GM20431 (cell line): ENCODE results near the gene TPX2.

ENCODE experiments used
- in situ Hi-C: fragments of 300-500 bp; cut with MseI, MboI; formaldehyde crosslinking; loops from one replicate; pipeline ENCODE4 v1.15.0; 2020; ENCODE audit warnings: low sequenced_read_pairs; ENCODE audit not compliant: unreplicated experiment

TPX2 gene

GRCh38 chr20:31757254-31757653, 18.2 kb downstream of the TPX2 start:
- in situ Hi-C loops = no loop called here

- in situ Hi-C loops = no loop called here
Observed at GRCh38 chr20:31758521-31758920, 19.4 kb downstream of the TPX2 start.

- in situ Hi-C loops = no loop called here
Observed at GRCh38 chr20:31758991-31759390, 19.9 kb downstream of the TPX2 start.

- in situ Hi-C loops = no loop called here
Observed at GRCh38 chr20:31759836-31760518, 20.9 kb downstream of the TPX2 start.

GRCh38 chr20:31760519-31761240, 21.6 kb downstream of the TPX2 start:
- in situ Hi-C loops = no loop called here

- in situ Hi-C loops = no loop called here
Observed at GRCh38 chr20:31764641-31765305, 25.7 kb downstream of the TPX2 start.

- in situ Hi-C loops = no loop called here
Observed at GRCh38 chr20:31767805-31768204, 28.7 kb downstream of the TPX2 start.

- in situ Hi-C loops = no loop called here
Observed at GRCh38 chr20:31769681-31770080, 30.6 kb downstream of the TPX2 start.

GRCh38 chr20:31770243-31770642, 31.2 kb downstream of the TPX2 start:
- in situ Hi-C loops = no loop called here

- in situ Hi-C loops = no loop called here
Observed at GRCh38 chr20:31774408-31774807, 35.3 kb downstream of the TPX2 start.

GRCh38 chr20:31780839-31781238, 41.7 kb downstream of the TPX2 start:
- in situ Hi-C loops = no loop called here

GRCh38 chr20:31781945-31782344, 42.9 kb downstream of the TPX2 start:
- in situ Hi-C loops = no loop called here

GRCh38 chr20:31784354-31785044, 45.4 kb downstream of the TPX2 start:
- in situ Hi-C loops = no loop called here

GRCh38 chr20:31785089-31785488, 46.0 kb downstream of the TPX2 start:
- in situ Hi-C loops = no loop called here

- in situ Hi-C loops = no loop called here
Observed at GRCh38 chr20:31788578-31788977, 49.5 kb downstream of the TPX2 start.

GRCh38 chr20:31790401-31790800, 51.3 kb downstream of the TPX2 start:
- in situ Hi-C loops = no loop called here

GRCh38 chr20:31797364-31797763, 58.3 kb downstream of the TPX2 start:
- in situ Hi-C loops = no loop called here

- in situ Hi-C loops = no loop called here
Observed at GRCh38 chr20:31801508-31801907, 62.4 kb downstream of the TPX2 start.

GRCh38 chr20:31803552-31804291, 64.6 kb downstream of the TPX2 start:
- in situ Hi-C loops = no loop called here
